DND-41 (cell line): ENCODE measurements around the gene LRRC4B.

Experiments
- ATAC-seq: fragments of 200-7000 bp; cut with Tn5 transposase; 3 replicates; pipeline ENCODE4 v1.9.1; 2021; ENCODE audit warnings: low read depth; ENCODE audit not compliant: insufficient read depth
- DNase-seq: peaks from one replicate; pipeline ENCODE4 v3.0.0-alpha.2; 2020
- H2AFZ ChIP-seq: 2 replicates; pipeline ENCODE4 v1.6.0; 2012; ENCODE audit warnings: low read depth, low read length
- H3K27ac ChIP-seq: 2 replicates; pipeline ENCODE4 v1.5.1; 2012; ENCODE audit warnings: low read length, inconsistent platforms
- H3K27me3 ChIP-seq: fragments of 200-600 bp; sonication (generic); 2 replicates; pipeline ENCODE4 v1.6.0; 2012; ENCODE audit warnings: low read length, mild to moderate bottlenecking, inconsistent platforms; ENCODE audit not compliant: insufficient read depth, poor library complexity
- H3K36me3 ChIP-seq: 2 replicates; pipeline ENCODE4 v1.5.1; 2012; ENCODE audit warnings: low read length, inconsistent platforms; ENCODE audit not compliant: insufficient read depth
- H3K4me1 ChIP-seq: 2 replicates; pipeline ENCODE4 v1.5.1; 2012; ENCODE audit warnings: mild to moderate bottlenecking, low read length; ENCODE audit not compliant: insufficient read depth
- H3K4me2 ChIP-seq: 2 replicates; pipeline ENCODE4 v1.6.0; 2012; ENCODE audit warnings: mild to moderate bottlenecking, moderate library complexity, low read length, inconsistent platforms; ENCODE audit not compliant: insufficient read depth
- H3K4me3 ChIP-seq, 2 experiments: fragments of 200-600 bp in 1 of 2; shearing (Covaris generic) in 1 of 2; 2 replicates each; pipeline ENCODE4 v1.5.1; 2012 to 2016; ENCODE audit warnings: inconsistent platforms in 2 of 2, low read length in 2 of 2, mild to moderate bottlenecking in 2 of 2, low read depth in 1 of 2, moderate library complexity in 1 of 2
- H3K79me2 ChIP-seq: 2 replicates; pipeline ENCODE4 v1.6.0; 2012; ENCODE audit warnings: low read length, inconsistent platforms; ENCODE audit not compliant: insufficient read depth
- H3K9ac ChIP-seq: 2 replicates; pipeline ENCODE4 v1.6.0; 2012; ENCODE audit warnings: low read depth, mild to moderate bottlenecking, inconsistent platforms, low read length, moderate library complexity
- H3K9me3 ChIP-seq: 2 replicates; pipeline ENCODE4 v1.5.1; 2012; ENCODE audit warnings: low read length, moderate library complexity, mild to moderate bottlenecking, inconsistent platforms; ENCODE audit not compliant: insufficient read depth, severe bottlenecking
- H4K20me1 ChIP-seq: 2 replicates; pipeline ENCODE4 v1.6.0; 2012; ENCODE audit warnings: low read length; ENCODE audit not compliant: insufficient read depth
- EZH2 ChIP-seq: IDR thresholded peaks from 3 replicates; pipeline ENCODE4 v1.6.1; 2012; ENCODE audit warnings: borderline replicate concordance, low read depth, mild to moderate bottlenecking, moderate library complexity, low read length, inconsistent platforms; ENCODE audit not compliant: severe bottlenecking
- TF ChIP-seq, protein P1 (sequence below): IDR thresholded peaks from 2 replicates; pipeline ENCODE4 v1.5.1; 2012; ENCODE audit warnings: borderline replicate concordance, low read length, moderate library complexity, mild to moderate bottlenecking; ENCODE audit not compliant: poor library complexity, severe bottlenecking; ENCODE audit errors: extremely low read depth

The LRRC4B gene

DNA sequence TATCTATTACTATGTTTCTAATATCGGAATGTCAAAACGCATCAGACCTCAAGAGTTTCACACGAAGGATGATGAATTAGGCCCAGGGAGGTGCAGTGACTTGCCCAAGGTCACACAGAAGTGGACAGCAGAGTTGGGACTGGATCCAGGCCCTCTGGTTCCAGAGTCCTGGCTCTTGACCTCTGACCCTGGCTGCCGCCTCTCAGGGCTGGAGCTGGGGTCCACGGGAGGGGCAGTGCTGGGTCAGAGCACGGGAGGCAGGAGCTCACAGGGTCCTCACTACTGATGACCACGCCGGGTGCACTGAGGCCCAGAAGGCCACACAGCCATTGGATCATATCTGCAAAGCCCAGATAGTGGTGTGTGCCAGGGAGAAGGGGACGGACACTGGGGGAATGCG lies 45.4 kb downstream of the LRRC4B start:
- no peak overlapping the region for H3K4me2 ChIP-seq
- TF ChIP-seq, protein P1, sequence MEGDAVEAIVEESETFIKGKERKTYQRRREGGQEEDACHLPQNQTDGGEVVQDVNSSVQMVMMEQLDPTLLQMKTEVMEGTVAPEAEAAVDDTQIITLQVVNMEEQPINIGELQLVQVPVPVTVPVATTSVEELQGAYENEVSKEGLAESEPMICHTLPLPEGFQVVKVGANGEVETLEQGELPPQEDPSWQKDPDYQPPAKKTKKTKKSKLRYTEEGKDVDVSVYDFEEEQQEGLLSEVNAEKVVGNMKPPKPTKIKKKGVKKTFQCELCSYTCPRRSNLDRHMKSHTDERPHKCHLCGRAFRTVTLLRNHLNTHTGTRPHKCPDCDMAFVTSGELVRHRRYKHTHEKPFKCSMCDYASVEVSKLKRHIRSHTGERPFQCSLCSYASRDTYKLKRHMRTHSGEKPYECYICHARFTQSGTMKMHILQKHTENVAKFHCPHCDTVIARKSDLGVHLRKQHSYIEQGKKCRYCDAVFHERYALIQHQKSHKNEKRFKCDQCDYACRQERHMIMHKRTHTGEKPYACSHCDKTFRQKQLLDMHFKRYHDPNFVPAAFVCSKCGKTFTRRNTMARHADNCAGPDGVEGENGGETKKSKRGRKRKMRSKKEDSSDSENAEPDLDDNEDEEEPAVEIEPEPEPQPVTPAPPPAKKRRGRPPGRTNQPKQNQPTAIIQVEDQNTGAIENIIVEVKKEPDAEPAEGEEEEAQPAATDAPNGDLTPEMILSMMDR, result no peak
- TF ChIP-seq EZH2, result no peak
- no peaks in the 10 kb centered on the region for H3K9me3 ChIP-seq
- no peak overlapping the region for H2AFZ ChIP-seq
- no peaks in the 10 kb centered on the region for H3K4me1 ChIP-seq
- H3K27ac ChIP-seq, result no peak overlapping the region
- DNase-seq (no peak), ATAC-seq (no peak)
- H3K79me2 ChIP-seq, result no peaks in the 10 kb centered on the region
- no peak overlapping the region for H3K9ac ChIP-seq
- H3K27me3 ChIP-seq, result no peaks in the 10 kb centered on the region
- no peaks in the 10 kb centered on the region for H3K36me3 ChIP-seq
- no peak overlapping the region for H3K4me3 ChIP-seq
- no peaks in the 10 kb centered on the region for H4K20me1 ChIP-seq

DNA sequence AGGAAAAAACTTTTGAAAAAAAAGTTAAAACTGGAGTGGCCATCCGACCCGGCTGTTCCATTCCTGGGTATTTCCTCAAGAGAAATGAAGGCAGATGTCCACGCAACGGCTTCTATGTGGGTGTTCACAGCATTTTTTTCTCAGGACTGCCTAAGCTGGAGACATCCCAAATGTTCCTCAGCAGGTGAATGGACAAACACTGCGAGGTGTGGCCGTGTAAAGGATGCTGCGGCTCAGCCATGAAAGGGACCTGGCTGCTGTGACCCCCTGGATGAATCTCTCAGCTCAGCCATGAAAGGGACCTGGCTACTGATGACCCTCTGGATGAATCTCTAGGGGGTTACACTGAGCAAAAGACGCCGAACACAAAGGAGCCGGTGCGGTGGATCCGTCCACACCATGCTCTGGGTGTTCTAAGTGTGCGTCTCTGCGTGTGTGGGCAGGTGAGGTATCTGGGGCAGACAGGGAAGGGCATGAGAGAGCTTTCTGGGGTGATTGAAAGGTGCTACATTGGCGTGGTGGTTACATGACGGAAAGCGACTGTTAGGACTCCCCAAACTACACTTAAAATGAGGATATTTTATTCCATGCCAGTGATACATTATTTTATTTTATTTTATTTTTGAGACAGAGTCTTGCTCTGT lies 47.3 kb downstream of the LRRC4B start:
- ATAC-seq (no peak), DNase-seq (no peak)
- H3K27ac ChIP-seq, result no peak overlapping the region
- H3K4me3 ChIP-seq, result no peak overlapping the region
- no peaks in the 10 kb centered on the region for H3K4me1 ChIP-seq
- no peak overlapping the region for H2AFZ ChIP-seq
- no peaks in the 10 kb centered on the region for H3K36me3 ChIP-seq
- H3K27me3 ChIP-seq, result no peaks in the 10 kb centered on the region
- TF ChIP-seq EZH2, result no peak
- TF ChIP-seq, protein P1, result no peak
- no peaks in the 10 kb centered on the region for H4K20me1 ChIP-seq
- H3K9me3 ChIP-seq, result no peaks in the 10 kb centered on the region
- H3K9ac ChIP-seq, result no peak overlapping the region
- no peak overlapping the region for H3K4me2 ChIP-seq
- no peaks in the 10 kb centered on the region for H3K79me2 ChIP-seq

DNA sequence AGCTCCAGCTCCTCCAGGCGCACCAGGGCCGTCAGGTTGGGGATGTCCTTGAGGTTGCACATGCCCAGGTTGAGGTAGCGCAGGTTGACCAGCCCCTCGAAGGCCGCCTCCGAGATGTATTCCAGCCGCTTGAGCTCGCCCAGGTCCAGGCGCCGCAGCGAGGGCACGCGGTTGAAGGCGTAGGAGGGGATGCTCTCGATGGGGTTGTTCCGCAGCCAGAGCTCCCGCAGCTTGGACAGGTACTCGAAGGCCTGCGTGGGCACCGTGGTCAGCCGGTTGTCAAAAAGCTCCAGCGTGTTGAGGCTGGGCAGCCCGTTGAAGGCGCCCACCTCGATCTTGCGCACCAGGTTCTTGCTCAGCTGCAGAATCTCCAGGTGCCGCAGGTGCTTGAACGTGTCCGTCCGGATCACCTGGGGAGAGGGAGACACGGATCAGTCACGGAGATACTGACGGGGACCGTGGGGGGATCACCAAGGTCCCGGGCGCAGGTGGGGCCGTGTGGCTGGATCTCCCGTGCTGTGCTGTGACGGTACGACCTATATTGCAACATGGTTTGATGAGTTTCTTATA lies 49.1 kb downstream of the LRRC4B start:
- H3K4me1 ChIP-seq, result no peaks in the 10 kb centered on the region
- no peaks in the 10 kb centered on the region for H3K79me2 ChIP-seq
- no peak overlapping the region for H3K4me2 ChIP-seq
- no peaks in the 10 kb centered on the region for H3K27me3 ChIP-seq
- no peak overlapping the region for H3K9ac ChIP-seq
- ATAC-seq, result no peak
- no peaks in the 10 kb centered on the region for H3K36me3 ChIP-seq
- TF ChIP-seq, protein P1, result no peak
- TF ChIP-seq EZH2, result no peak
- H3K4me3 ChIP-seq, result no peak overlapping the region
- no peaks in the 10 kb centered on the region for H3K9me3 ChIP-seq
- no peak for DNase-seq
- H2AFZ ChIP-seq, result no peak overlapping the region
- no peaks in the 10 kb centered on the region for H4K20me1 ChIP-seq
- no peak overlapping the region for H3K27ac ChIP-seq
